Ramos (cell line): ENCODE measurements around the gene SBSN.
"Not testable (repeated sequence)": the region's sequence is repeated elsewhere in the genome, so short reads cannot be mapped to it uniquely, and the experiment has no call there.

Experiments used
- in situ Hi-C: fragments of 300-500 bp; cut with MboI; formaldehyde crosslinking; loops from one replicate; pipeline ENCODE4 v1.14.3; 2022; ENCODE audit warnings: low sequenced_read_pairs; ENCODE audit not compliant: unreplicated experiment

SBSN gene

GRCh38 chr19:35483089-35483488 is 45.0 kb downstream of the SBSN start:
- in situ Hi-C loops: no loop called here

- in situ Hi-C loops: no loop called here
Observed at GRCh38 chr19:35478794-35479677, 49.1 kb downstream of the SBSN start.

- in situ Hi-C loops: no loop called here
Observed at GRCh38 chr19:35476149-35476548, 52.0 kb downstream of the SBSN start.

- in situ Hi-C loops: not testable (repeated sequence)
Observed at GRCh38 chr19:35474594-35474993, 53.5 kb downstream of the SBSN start.

GRCh38 chr19:35474104-35474503 is 54.0 kb downstream of the SBSN start:
- in situ Hi-C loops: no loop called here
